ENCODE measurements around the gene PPT2.
"Not testable (repeated sequence)": the region's sequence is repeated elsewhere in the genome, so short reads cannot be mapped to it uniquely, and the experiment has no call there.

PPT2 gene

GRCh38 chr6:32183030-32183429, 29.1 kb downstream of the PPT2 start:
- intact Hi-C loops (cut with DNase I), result no loop called here
- peak in 1 of 42 donors; percentile 24 for DNase-seq

- DNase-seq, result peak in 2 of 42 donors; percentile 3
- intact Hi-C loops (cut with DNase I), result no loop called here
Measured at GRCh38 chr6:32183483-32184083, 29.6 kb downstream of the PPT2 start.

GRCh38 chr6:32184084-32184640, 30.2 kb downstream of the PPT2 start, which contains the start of gene AGER:
TSS of gene AGER (minus strand) at chr6:32184253. CDS start at chr6:32184222, 31 bp downstream.
- DNase-seq, result peak in 2 of 42 donors; percentile 3 to 4
- intact Hi-C loops (cut with DNase I), result no loop called here

- intact Hi-C loops (cut with DNase I), result not testable (repeated sequence)
- DNase-seq, result peak in 6 of 42 donors; percentile 32 to 61 (median 36)
Measured at GRCh38 chr6:32185681-32186131, 31.8 kb downstream of the PPT2 start.

GRCh38 chr6:32186151-32186840, 32.4 kb downstream of the PPT2 start:
- peak in 1 of 42 donors; percentile 2 for DNase-seq
- intact Hi-C loops (cut with DNase I), result not testable (repeated sequence)

- peak in 1 of 42 donors; percentile 1 for DNase-seq
- intact Hi-C loops (cut with DNase I), result no loop called here
Measured at GRCh38 chr6:32187009-32187709, 33.2 kb downstream of the PPT2 start.

- DNase-seq; intact Hi-C loops (cut with DNase I): not testable (repeated sequence)
Measured at GRCh38 chr6:32187725-32188380, 33.9 kb downstream of the PPT2 start.

GRCh38 chr6:32188381-32189068, 34.6 kb downstream of the PPT2 start:
- peak in 1 of 42 donors; percentile 29 for DNase-seq
- intact Hi-C loops (cut with DNase I), result no loop called here

- DNase-seq, result no peak
- intact Hi-C loops (cut with DNase I), result no loop called here
Measured at GRCh38 chr6:32189069-32189741, 35.3 kb downstream of the PPT2 start.

GRCh38 chr6:32189742-32190053, 35.8 kb downstream of the PPT2 start:
- no peak for DNase-seq
- intact Hi-C loops (cut with DNase I), result no loop called here

GRCh38 chr6:32190054-32190851, 36.3 kb downstream of the PPT2 start, which contains the start of gene PBX2:
TSS of gene PBX2 (minus strand) at chr6:32190202. CDS start at chr6:32189915, 287 bp downstream.
- peak; percentile 73 to 98 (median 90) for DNase-seq
- intact Hi-C loops (cut with DNase I), result no loop called here

GRCh38 chr6:32190911-32191677, 37.2 kb downstream of the PPT2 start:
- intact Hi-C loops (cut with DNase I), result no loop called here
- no peak for DNase-seq

GRCh38 chr6:32191696-32192607, 38.0 kb downstream of the PPT2 start:
- no peak for DNase-seq
- intact Hi-C loops (cut with DNase I), result no loop called here

GRCh38 chr6:32192608-32193039, 38.7 kb downstream of the PPT2 start, which contains the start of gene GPSM3:
TSS of gene GPSM3 (minus strand) at chr6:32192643. CDS start at chr6:32192513, 130 bp downstream.
- intact Hi-C loops (cut with DNase I), result no loop called here
- DNase-seq, result peak in 9 of 42 donors; percentile 23 to 46 (median 37)

- DNase-seq; intact Hi-C loops (cut with DNase I): not testable (repeated sequence)
Measured at GRCh38 chr6:32193096-32193495, 39.2 kb downstream of the PPT2 start.

All from head of caudate nucleus (tissue), 42 donors.